ENCODE measurements around the gene FAM117B. TPM values are rescaled to one million over a fixed set of nuclear protein-coding genes. Genes with fewer than 3 reads are reported as not detected.

FAM117B gene
- 28.5 and 28.6 TPM in 2 replicates for total RNA-seq
- long read RNA-seq, partial matches to known transcripts, result 0 of 11 reads
- long read RNA-seq, other reads (novel, unspliced or antisense), result 10 of 11 reads

DNA sequence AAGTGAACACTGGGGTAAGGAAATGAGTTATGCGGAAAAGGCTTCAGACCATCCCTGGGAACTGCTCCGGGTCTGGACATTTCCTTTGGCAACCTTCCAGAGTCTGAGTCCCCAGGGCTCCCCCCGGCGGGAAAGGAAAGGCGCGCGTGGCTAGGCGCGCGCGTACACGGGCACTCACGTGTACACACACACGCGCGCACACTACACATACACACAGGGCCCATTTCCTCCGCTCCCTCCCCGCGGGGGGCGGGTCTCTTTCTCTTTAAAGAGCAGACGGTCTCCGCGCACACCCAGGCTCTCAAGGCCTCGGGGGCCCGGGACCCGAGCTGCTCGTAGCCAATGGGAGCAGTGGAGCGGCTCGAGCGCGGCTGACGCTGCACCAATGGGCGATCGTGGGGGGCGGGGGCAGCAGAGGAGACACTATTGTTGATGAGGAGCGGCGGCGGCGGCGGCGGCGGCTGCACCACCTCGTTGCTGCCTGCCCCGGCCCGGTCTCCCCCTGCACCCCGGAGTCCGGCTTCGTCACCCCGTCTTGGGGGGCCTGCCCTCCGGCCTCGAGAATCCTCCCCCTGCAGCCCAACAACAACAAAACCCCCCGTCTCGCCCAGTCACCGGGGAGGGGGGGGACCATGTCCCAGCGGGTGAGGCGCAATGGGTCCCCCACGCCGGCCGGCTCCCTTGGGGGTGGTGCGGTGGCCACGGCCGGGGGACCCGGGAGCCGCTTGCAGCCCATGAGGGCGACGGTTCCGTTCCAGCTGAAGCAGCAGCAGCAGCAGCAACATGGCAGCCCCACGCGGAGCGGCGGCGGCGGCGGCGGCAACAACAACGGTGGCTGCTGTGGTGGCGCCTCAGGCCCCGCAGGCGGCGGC, at the start of gene FAM117B:
TSS of gene FAM117B (plus strand) at position 414 of the 872 bp plus-strand sequence. CDS start at position 633, 219 bp downstream.
- H3K36me3 Mint-ChIP-seq (ENCODE audit: insufficient read depth), result peaks cover 8% of the 10 kb centered on the region
- peak within 1 kb of the TSS; percentile 96 for H3K4me3 Mint-ChIP-seq (ENCODE audit: low read depth)
- peak; percentile 95 for DNase-seq (ENCODE audit: low spot score, unreplicated experiment)
- no peaks in the 10 kb centered on the region for H3K9me3 Mint-ChIP-seq (ENCODE audit: low read depth)
- peaks cover 17% of the 10 kb centered on the region for H3K4me1 Mint-ChIP-seq (ENCODE audit: low read depth)
- no peaks in the 10 kb centered on the region for H3K27me3 Mint-ChIP-seq
- H3K27ac Mint-ChIP-seq, result peak within 1 kb of the TSS; percentile 97
- TF ChIP-seq, protein P1, sequence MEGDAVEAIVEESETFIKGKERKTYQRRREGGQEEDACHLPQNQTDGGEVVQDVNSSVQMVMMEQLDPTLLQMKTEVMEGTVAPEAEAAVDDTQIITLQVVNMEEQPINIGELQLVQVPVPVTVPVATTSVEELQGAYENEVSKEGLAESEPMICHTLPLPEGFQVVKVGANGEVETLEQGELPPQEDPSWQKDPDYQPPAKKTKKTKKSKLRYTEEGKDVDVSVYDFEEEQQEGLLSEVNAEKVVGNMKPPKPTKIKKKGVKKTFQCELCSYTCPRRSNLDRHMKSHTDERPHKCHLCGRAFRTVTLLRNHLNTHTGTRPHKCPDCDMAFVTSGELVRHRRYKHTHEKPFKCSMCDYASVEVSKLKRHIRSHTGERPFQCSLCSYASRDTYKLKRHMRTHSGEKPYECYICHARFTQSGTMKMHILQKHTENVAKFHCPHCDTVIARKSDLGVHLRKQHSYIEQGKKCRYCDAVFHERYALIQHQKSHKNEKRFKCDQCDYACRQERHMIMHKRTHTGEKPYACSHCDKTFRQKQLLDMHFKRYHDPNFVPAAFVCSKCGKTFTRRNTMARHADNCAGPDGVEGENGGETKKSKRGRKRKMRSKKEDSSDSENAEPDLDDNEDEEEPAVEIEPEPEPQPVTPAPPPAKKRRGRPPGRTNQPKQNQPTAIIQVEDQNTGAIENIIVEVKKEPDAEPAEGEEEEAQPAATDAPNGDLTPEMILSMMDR (IDR thresholded peaks at IDR 0.05; ENCODE audit: unreplicated experiment), result no peak

- Mint-ChIP-seq H3K27ac (peak overlapping the region; percentile 39), H3K27me3 (no peaks in the 10 kb centered on the region), H3K4me3 (ENCODE audit: low read depth) (peak overlapping the region; percentile 51), H3K36me3 (ENCODE audit: insufficient read depth) (no peaks in the 10 kb centered on the region), H3K4me1 (ENCODE audit: low read depth) (peaks cover 2% of the 10 kb centered on the region), H3K9me3 (ENCODE audit: low read depth) (no peaks in the 10 kb centered on the region)
- DNase-seq (ENCODE audit: low spot score, unreplicated experiment), result peak; percentile 47
- TF ChIP-seq, protein P1 (IDR thresholded peaks at IDR 0.05; ENCODE audit: unreplicated experiment), result peak; percentile 88
These were observed 45.9 kb upstream of the FAM117B start for GRCh38 chr2:202588647-202589581.

DNA sequence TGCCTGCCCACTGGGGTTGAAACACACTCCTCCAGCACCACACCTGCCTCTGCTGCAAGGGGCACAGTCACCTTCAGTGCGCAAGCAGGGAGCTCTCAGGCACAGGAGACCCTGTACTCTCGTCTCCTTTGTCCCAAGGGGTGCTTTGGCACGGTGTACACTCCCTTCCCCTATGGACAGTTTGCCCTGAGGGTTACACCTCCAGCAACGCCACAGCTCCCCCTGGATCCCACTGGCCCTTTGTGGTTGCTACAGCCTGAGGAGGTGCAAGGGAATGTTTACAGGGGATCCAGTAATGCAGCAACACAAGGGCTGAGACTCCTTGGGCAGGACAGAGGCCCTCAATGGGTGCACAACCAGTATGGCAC, 45.2 kb upstream of the FAM117B start:
- TF ChIP-seq, protein P1 (IDR thresholded peaks at IDR 0.05; ENCODE audit: unreplicated experiment), result no peak
- Mint-ChIP-seq H3K27me3 (no peaks in the 10 kb centered on the region), H3K4me1 (ENCODE audit: low read depth) (peaks cover 2% of the 10 kb centered on the region), H3K9me3 (ENCODE audit: low read depth) (no peaks in the 10 kb centered on the region), H3K4me3 (ENCODE audit: low read depth) (no peak overlapping the region), H3K27ac (no peak overlapping the region), H3K36me3 (ENCODE audit: insufficient read depth) (no peaks in the 10 kb centered on the region)
- no peak for DNase-seq (ENCODE audit: low spot score, unreplicated experiment)

DNA sequence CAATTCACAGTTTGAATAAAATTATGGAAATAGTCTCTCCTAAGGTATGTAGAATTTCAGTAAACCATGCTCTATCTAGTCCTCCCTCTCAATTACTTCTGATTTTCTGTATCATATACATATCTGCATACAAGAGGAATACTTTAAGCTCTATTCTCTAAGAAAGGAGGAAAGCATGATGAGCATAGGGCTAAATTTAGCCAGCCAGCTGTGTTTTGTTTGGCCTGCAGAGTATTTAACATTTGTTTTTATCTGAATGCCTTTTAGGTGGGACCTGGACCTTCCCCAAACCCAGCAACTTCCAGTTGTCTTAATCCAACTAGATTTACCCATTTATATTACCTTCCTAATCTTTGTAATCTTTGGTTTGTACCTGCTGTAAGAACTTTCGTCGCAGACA, 42.2 kb upstream of the FAM117B start:
- Mint-ChIP-seq H3K9me3 (ENCODE audit: low read depth) (no peaks in the 10 kb centered on the region), H3K27me3 (no peaks in the 10 kb centered on the region), H3K4me3 (ENCODE audit: low read depth) (no peak overlapping the region), H3K36me3 (ENCODE audit: insufficient read depth) (no peaks in the 10 kb centered on the region), H3K27ac (no peak overlapping the region), H3K4me1 (ENCODE audit: low read depth) (peaks cover 2% of the 10 kb centered on the region)
- no peak for DNase-seq (ENCODE audit: low spot score, unreplicated experiment)
- TF ChIP-seq, protein P1 (IDR thresholded peaks at IDR 0.05; ENCODE audit: unreplicated experiment), result no peak

GRCh38 chr2:202599105-202599504, 35.7 kb upstream of the FAM117B start:
- Mint-ChIP-seq H3K4me1 (ENCODE audit: low read depth) (no peaks in the 10 kb centered on the region), H3K9me3 (ENCODE audit: low read depth) (no peaks in the 10 kb centered on the region), H3K4me3 (ENCODE audit: low read depth) (no peak overlapping the region), H3K36me3 (ENCODE audit: insufficient read depth) (no peaks in the 10 kb centered on the region), H3K27me3 (no peaks in the 10 kb centered on the region), H3K27ac (no peak overlapping the region)
- DNase-seq (ENCODE audit: low spot score, unreplicated experiment), result no peak
- TF ChIP-seq, protein P1 (IDR thresholded peaks at IDR 0.05; ENCODE audit: unreplicated experiment), result no peak
